ENCODE measurements around the gene AOC2. TPM values are rescaled to one million over a fixed set of nuclear protein-coding genes. Genes with fewer than 3 reads are reported as not detected.

The AOC2 gene
- total RNA-seq, 1 experiment from 2014 or later = 11.0 TPM

DNA sequence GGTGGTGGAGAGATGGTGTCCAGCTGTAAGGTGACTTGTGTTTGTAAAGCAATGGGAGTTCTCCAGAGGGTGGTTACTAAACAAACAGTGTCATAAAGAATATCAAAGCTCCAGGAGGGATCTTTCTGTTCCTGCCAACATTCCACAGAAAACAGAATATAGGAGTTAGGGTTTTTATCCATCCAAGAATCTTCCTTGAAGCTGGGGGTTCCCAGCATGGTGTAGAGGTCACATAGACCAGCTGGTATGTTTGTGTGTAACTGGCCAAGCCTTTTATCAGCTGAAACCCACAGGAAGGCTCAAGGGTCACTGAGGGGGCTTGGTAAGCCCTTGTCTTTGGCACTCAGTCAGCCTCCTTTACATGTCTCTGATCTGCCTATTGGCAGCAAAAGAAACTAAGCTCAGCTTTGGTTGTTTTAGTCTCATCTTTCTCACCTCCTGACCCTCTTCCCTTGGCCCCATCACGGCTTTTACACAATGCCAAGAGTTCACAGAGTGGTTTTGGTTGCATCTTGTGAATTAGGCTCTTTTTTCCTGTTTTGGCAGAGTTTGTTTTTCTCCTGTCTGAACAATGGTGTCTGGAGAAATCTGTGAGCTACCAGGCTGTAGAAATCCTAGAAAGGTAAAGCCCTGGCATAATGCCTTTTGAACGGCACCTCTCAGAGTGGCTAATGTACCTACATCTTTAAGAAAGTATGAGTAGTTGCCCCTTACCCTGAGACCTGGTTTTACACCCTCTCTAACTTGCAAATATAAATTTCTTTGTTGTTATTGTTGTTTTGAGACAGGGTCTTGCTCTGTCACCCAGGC lies 41.1 kb upstream of the AOC2 start:
- no peak for ATAC-seq
- peaks cover 29% of the 10 kb centered on the region for H3K27me3 Mint-ChIP-seq (ENCODE audit: low read depth)
- H3K36me3 Mint-ChIP-seq = peaks cover 4% of the 10 kb centered on the region
- POLR2A ChIA-PET = no interaction called here
- no peak overlapping the region for H3K27ac Mint-ChIP-seq
- CTCF ChIA-PET = interaction anchor here (1.1 to 3.0 kb wide), 4 partner anchors 17 to 226 kb away, joined by 3 to 12 read pairs (median 4); partner anchors contain the start of genes BECN1 and PSMC3IP
- H3K4me1 Mint-ChIP-seq = no peaks in the 10 kb centered on the region
- no peak overlapping the region for H3K4me3 Mint-ChIP-seq
- peaks cover 6% of the 10 kb centered on the region for H3K9me3 Mint-ChIP-seq
- no peak for DNase-seq (ENCODE audit: low spot score)
- TF ChIP-seq ZMAT4 (CRISPR knock-in tag; IDR thresholded peaks at IDR 0.05) (no peak), ZNF121 (CRISPR knock-in tag; IDR thresholded peaks at IDR 0.05) (no peak), ZBTB43 (CRISPR knock-in tag; IDR thresholded peaks at IDR 0.05) (no peak), E2F1 (CRISPR knock-in tag; IDR thresholded peaks at IDR 0.05) (no peak), ZNF396 (CRISPR knock-in tag; IDR thresholded peaks at IDR 0.05; ENCODE audit: borderline replicate concordance) (no peak)

- no peak for ATAC-seq
- TF ChIP-seq ELF4 (CRISPR knock-in tag; IDR thresholded peaks at IDR 0.05; ENCODE audit: low read depth) = no peak
- TF ChIP-seq JUN (CRISPR knock-in tag; IDR thresholded peaks at IDR 0.05) = no peak
- no peak for TF ChIP-seq ZNF263 (CRISPR knock-in tag; IDR thresholded peaks at IDR 0.05; ENCODE audit: low read depth)
- TF ChIP-seq, protein P1, sequence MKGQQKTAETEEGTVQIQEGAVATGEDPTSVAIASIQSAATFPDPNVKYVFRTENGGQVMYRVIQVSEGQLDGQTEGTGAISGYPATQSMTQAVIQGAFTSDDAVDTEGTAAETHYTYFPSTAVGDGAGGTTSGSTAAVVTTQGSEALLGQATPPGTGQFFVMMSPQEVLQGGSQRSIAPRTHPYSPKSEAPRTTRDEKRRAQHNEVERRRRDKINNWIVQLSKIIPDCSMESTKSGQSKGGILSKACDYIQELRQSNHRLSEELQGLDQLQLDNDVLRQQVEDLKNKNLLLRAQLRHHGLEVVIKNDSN (CRISPR knock-in tag; IDR thresholded peaks at IDR 0.05) = no peak
- TF ChIP-seq, protein P2, sequence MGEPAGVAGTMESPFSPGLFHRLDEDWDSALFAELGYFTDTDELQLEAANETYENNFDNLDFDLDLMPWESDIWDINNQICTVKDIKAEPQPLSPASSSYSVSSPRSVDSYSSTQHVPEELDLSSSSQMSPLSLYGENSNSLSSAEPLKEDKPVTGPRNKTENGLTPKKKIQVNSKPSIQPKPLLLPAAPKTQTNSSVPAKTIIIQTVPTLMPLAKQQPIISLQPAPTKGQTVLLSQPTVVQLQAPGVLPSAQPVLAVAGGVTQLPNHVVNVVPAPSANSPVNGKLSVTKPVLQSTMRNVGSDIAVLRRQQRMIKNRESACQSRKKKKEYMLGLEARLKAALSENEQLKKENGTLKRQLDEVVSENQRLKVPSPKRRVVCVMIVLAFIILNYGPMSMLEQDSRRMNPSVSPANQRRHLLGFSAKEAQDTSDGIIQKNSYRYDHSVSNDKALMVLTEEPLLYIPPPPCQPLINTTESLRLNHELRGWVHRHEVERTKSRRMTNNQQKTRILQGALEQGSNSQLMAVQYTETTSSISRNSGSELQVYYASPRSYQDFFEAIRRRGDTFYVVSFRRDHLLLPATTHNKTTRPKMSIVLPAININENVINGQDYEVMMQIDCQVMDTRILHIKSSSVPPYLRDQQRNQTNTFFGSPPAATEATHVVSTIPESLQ (CRISPR knock-in tag; IDR thresholded peaks at IDR 0.05) = no peak
- H3K4me1 Mint-ChIP-seq = no peaks in the 10 kb centered on the region
- H3K9me3 Mint-ChIP-seq = no peaks in the 10 kb centered on the region
- H3K36me3 Mint-ChIP-seq = peaks cover 5% of the 10 kb centered on the region
- POLR2A ChIA-PET = interaction anchor here (0.6 kb wide), 2 partner anchors 95 to 1321 kb away, joined by 3 to 6 read pairs; no protein-coding TSS in a partner anchor
- peaks cover 16% of the 10 kb centered on the region for H3K27me3 Mint-ChIP-seq (ENCODE audit: low read depth)
- no peak overlapping the region for H3K27ac Mint-ChIP-seq
- CTCF ChIA-PET = interaction anchor here (1.8 kb wide), 1 partner anchor 19 kb away, joined by 5 read pairs; the partner anchor contains the start of gene BECN1
- no peak for DNase-seq (ENCODE audit: low spot score)
- no peak overlapping the region for H3K4me3 Mint-ChIP-seq
Observed at GRCh38 chr17:42804918-42805367, 39.4 kb upstream of the AOC2 start.

GRCh38 chr17:42806249-42806648 lies 38.1 kb upstream of the AOC2 start:
- Mint-ChIP-seq H3K4me1 (no peaks in the 10 kb centered on the region), H3K4me3 (no peak overlapping the region), H3K27me3 (ENCODE audit: low read depth) (peaks cover 4% of the 10 kb centered on the region), H3K36me3 (peaks cover 13% of the 10 kb centered on the region), H3K27ac (no peak overlapping the region), H3K9me3 (no peaks in the 10 kb centered on the region)
- ChIA-PET CTCF (interaction anchor here (1.5 to 1.8 kb wide), 2 partner anchors 14 to 18 kb away, joined by 3 to 5 read pairs; partner anchors contain the start of gene BECN1), POLR2A (interaction anchor here (0.7 kb wide), 1 partner anchor 29 kb away, joined by 3 read pairs; no protein-coding TSS in a partner anchor)
- DNase-seq (ENCODE audit: low spot score) (no peak), ATAC-seq (no peak)
- TF ChIP-seq EMX1 (CRISPR knock-in tag; IDR thresholded peaks at IDR 0.05) (no peak), ZNF121 (CRISPR knock-in tag; IDR thresholded peaks at IDR 0.05) (no peak), SOX15 (CRISPR knock-in tag; IDR thresholded peaks at IDR 0.05) (no peak), CBFB (CRISPR knock-in tag; IDR thresholded peaks at IDR 0.05; ENCODE audit: low read depth) (no peak), E2F4 (CRISPR knock-in tag; IDR thresholded peaks at IDR 0.05; ENCODE audit: borderline replicate concordance, low read depth) (no peak), MXD4 (CRISPR knock-in tag; IDR thresholded peaks at IDR 0.05; ENCODE audit: borderline replicate concordance) (no peak), TEAD1 (CRISPR knock-in tag; IDR thresholded peaks at IDR 0.05) (no peak), CREM (CRISPR knock-in tag; IDR thresholded peaks at IDR 0.05) (no peak)
- TF ChIP-seq, protein P3, sequence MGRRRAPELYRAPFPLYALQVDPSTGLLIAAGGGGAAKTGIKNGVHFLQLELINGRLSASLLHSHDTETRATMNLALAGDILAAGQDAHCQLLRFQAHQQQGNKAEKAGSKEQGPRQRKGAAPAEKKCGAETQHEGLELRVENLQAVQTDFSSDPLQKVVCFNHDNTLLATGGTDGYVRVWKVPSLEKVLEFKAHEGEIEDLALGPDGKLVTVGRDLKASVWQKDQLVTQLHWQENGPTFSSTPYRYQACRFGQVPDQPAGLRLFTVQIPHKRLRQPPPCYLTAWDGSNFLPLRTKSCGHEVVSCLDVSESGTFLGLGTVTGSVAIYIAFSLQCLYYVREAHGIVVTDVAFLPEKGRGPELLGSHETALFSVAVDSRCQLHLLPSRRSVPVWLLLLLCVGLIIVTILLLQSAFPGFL (CRISPR knock-in tag; IDR thresholded peaks at IDR 0.05; ENCODE audit: borderline replicate concordance) = no peak
